Type B pancreatic cell (in vitro differentiated cells): ENCODE measurements around the gene ZNF581. TPM values are rescaled to one million over a fixed set of nuclear protein-coding genes. Genes with fewer than 3 reads are reported as not detected.
A peak's percentile ranks its signal among the peaks of the same experiment; 100 is the strongest.

Experiments used
- DNase-seq: peaks from one replicate; pipeline ENCODE4 v3.0.0; 2021; ENCODE audit warnings: mixed read lengths; ENCODE audit not compliant: unreplicated experiment; ENCODE audit errors: extremely low spot score
- H3K27ac Mint-ChIP-seq: 2 replicates; pipeline ENCODE4 v1.8.0; 2021; ENCODE audit warnings: mild to moderate bottlenecking, mixed read lengths
- H3K27me3 Mint-ChIP-seq: 2 replicates; pipeline ENCODE4 v1.8.0; 2021; ENCODE audit warnings: mixed read lengths
- H3K36me3 Mint-ChIP-seq: 2 replicates; pipeline ENCODE4 v1.8.0; 2021; ENCODE audit warnings: mixed read lengths
- H3K4me1 Mint-ChIP-seq: one replicate; pipeline ENCODE4 v1.8.0; 2021; ENCODE audit warnings: mixed read lengths; ENCODE audit not compliant: unreplicated experiment
- H3K4me3 Mint-ChIP-seq: 2 replicates; pipeline ENCODE4 v1.8.0; 2021; ENCODE audit warnings: mild to moderate bottlenecking, mixed read lengths
- H3K9me3 Mint-ChIP-seq: 2 replicates; pipeline ENCODE4 v1.8.0; 2021; ENCODE audit warnings: mixed read lengths
- total RNA-seq: library from RNA; stranded (reverse); gene quantifications from 2 replicates; pipeline ENCODE4 v1.2.1, GENCODE V29; 2021; ENCODE audit warnings: low replicate concordance
- TF ChIP-seq, protein P1 (sequence below): fragments of 200-600 bp; sonication (generic); conservative IDR thresholded peaks from 2 replicates; pipeline ENCODE4 v1.5.0; 2021; ENCODE audit warnings: antibody characterized with exemption, mild to moderate bottlenecking

The ZNF581 gene
- total RNA-seq, 1 donor from 2014 or later, result 43.1 TPM

DNA sequence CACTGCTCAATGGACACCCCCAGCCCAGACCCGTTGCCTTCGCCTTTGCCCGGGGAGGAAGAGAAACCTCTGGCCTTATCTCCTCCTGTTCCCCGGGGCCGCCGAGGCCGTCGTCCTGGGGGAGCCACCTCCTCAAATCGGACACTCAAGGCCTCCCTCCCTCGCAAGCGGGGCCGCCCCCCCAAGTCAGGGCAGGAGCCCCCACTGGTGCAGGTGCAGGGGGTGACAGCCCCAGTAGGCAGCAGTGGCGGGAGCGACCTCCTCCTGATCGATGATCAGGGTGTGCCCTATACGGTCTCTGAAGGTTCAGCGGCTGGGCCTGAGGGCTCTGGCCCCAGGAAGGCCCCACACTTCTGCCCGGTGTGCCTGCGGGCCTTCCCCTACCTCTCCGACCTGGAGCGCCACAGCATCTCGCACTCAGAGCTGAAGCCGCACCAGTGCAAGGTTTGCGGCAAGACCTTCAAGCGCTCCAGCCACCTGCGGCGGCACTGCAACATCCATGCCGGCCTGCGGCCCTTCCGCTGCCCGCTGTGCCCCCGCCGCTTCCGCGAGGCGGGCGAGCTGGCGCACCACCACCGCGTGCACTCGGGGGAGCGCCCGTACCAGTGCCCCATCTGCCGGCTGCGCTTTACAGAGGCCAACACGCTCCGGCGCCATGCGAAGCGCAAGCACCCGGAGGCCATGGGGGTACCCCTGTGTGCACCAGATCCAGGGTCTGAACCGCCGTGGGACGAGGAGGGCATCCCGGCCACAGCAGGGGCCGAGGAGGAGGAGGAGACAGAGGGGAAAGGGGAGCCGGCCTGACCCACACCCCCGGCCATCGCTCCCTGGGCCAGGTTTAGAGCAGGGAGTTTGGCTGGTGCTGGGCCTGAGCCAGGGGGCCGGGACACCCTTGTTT is 41.1 kb upstream of the ZNF581 start:
- Mint-ChIP-seq H3K27ac (peak overlapping the region; percentile 94), H3K4me3 (peak overlapping the region; percentile 90), H3K36me3 (peaks cover 19% of the 10 kb centered on the region), H3K9me3 (no peaks in the 10 kb centered on the region), H3K4me1 (peaks cover 29% of the 10 kb centered on the region), H3K27me3 (no peaks in the 10 kb centered on the region)
- DNase-seq, result no peak
- TF ChIP-seq, protein P1, sequence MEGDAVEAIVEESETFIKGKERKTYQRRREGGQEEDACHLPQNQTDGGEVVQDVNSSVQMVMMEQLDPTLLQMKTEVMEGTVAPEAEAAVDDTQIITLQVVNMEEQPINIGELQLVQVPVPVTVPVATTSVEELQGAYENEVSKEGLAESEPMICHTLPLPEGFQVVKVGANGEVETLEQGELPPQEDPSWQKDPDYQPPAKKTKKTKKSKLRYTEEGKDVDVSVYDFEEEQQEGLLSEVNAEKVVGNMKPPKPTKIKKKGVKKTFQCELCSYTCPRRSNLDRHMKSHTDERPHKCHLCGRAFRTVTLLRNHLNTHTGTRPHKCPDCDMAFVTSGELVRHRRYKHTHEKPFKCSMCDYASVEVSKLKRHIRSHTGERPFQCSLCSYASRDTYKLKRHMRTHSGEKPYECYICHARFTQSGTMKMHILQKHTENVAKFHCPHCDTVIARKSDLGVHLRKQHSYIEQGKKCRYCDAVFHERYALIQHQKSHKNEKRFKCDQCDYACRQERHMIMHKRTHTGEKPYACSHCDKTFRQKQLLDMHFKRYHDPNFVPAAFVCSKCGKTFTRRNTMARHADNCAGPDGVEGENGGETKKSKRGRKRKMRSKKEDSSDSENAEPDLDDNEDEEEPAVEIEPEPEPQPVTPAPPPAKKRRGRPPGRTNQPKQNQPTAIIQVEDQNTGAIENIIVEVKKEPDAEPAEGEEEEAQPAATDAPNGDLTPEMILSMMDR, result no peak

DNA sequence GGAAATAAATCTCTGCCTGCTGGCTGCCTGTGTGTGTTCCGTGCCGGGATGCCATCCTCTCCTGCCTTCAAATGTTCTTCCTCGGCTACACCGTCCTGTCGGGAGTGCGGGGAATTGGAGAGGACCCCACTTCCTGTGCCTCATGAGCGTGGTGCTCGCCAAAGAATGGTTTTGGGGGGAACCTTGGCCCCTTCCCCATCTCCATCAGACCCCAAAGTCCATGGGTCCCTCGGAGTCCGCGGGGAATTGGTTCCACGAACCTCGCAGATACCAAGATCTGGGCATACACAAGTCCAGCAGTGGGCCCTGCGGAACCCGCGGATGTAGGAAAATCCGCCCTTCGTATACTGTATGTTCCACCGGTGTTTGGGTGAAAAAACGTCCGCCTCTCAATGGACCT is 40.3 kb upstream of the ZNF581 start:
- Mint-ChIP-seq H3K4me3 (peak overlapping the region; percentile 61), H3K4me1 (peaks cover 34% of the 10 kb centered on the region), H3K36me3 (peaks cover 19% of the 10 kb centered on the region), H3K27me3 (no peaks in the 10 kb centered on the region), H3K9me3 (no peaks in the 10 kb centered on the region), H3K27ac (peak overlapping the region; percentile 53)
- DNase-seq, result no peak
- TF ChIP-seq, protein P1, result no peak

DNA sequence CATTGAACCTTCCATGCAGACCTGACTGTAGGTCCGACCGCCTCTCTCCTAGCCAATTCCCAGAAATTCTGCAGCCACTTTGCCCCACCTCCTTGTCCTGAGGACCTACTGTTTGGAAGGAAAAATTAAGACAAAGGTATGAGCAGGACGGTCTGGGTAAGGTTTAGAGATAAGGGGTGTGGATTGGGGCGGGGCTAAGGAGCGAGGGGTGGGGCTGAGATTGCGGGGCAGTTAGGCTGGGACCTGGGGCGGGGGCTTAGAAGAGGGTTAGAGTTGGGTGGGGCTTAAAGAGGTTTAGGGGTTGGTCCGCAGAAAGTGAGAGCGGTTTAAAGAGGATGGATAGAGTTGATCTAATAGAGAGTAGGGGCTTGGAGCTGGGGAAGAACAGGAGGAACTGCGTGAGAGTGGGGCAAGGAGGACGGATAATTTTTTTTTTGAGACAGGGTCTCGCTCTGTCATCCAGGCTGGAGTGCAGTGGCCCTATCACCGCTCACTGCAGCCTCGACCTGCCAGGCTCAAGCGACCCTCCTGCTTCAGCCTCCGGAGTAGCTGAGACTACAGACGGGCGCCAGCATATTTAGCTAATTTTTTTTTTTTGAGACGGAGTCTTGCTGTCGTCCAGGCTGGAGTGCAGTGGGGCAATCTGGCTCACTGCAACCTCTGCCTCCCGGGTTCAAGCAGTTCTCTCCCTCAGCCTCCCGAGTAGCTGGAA is 39.7 kb upstream of the ZNF581 start:
- Mint-ChIP-seq H3K4me1 (peaks cover 30% of the 10 kb centered on the region), H3K27me3 (no peaks in the 10 kb centered on the region), H3K4me3 (peak overlapping the region; percentile 61), H3K27ac (peak overlapping the region; percentile 53), H3K36me3 (peaks cover 18% of the 10 kb centered on the region), H3K9me3 (no peaks in the 10 kb centered on the region)
- no peak for DNase-seq
- TF ChIP-seq, protein P1, result no peak

DNA sequence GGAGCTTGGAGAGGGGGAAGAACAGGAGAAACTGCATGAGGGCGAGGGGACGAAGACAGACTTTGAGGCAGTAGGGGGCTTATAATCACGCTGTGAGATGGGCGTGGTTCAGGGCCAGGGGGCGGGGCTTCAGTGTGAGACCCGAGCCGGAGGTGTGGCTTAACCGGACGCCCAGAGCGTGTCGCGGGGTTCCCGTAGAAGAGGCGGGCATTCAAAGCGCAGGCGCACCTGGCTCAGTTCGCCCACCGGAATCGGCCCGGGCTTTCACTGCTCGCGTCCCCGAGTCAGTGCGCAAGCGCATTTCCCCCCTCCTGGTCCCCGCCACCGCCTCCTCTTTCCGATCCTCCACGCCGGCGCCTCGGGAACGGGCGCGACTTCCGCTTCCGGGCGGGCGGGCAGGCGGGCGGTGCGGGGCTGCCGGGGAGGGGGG is 38.2 kb upstream of the ZNF581 start:
- peak; percentile 99 for DNase-seq
- Mint-ChIP-seq H3K27me3 (no peaks in the 10 kb centered on the region), H3K27ac (peak overlapping the region; percentile 97), H3K4me3 (peak overlapping the region; percentile 93), H3K9me3 (no peaks in the 10 kb centered on the region), H3K4me1 (peaks cover 27% of the 10 kb centered on the region), H3K36me3 (peaks cover 24% of the 10 kb centered on the region)
- TF ChIP-seq, protein P1, result no peak

- Mint-ChIP-seq H3K27ac (peak within 1 kb of the TSS; percentile 97), H3K9me3 (no peaks in the 10 kb centered on the region), H3K4me3 (peak within 1 kb of the TSS; percentile 99), H3K36me3 (peaks cover 28% of the 10 kb centered on the region), H3K4me1 (peaks cover 27% of the 10 kb centered on the region), H3K27me3 (no peaks in the 10 kb centered on the region)
- TF ChIP-seq, protein P1, result peak; percentile 78
- DNase-seq, result no peak
These were observed 37.6 kb upstream of the ZNF581 start, which contains the start of gene ZNF865 for GRCh38 chr19:55605637-55606470. Gene ZNF865, plus strand, starts transcription at chr19:55605647. Its CDS starts 7,972 bp downstream, at chr19:55613619.
